CMK (cell line): Measurements from ENCODE around the gene EHMT2.
"Not testable (repeated sequence)": the region's sequence is repeated elsewhere in the genome, so short reads cannot be mapped to it uniquely, and the experiment has no call there.

Experiments
- DNase-seq: peaks from one replicate; pipeline ENCODE4 v3.0.0-alpha.2; 2010; ENCODE audit warnings: low read depth

Gene EHMT2

DNA sequence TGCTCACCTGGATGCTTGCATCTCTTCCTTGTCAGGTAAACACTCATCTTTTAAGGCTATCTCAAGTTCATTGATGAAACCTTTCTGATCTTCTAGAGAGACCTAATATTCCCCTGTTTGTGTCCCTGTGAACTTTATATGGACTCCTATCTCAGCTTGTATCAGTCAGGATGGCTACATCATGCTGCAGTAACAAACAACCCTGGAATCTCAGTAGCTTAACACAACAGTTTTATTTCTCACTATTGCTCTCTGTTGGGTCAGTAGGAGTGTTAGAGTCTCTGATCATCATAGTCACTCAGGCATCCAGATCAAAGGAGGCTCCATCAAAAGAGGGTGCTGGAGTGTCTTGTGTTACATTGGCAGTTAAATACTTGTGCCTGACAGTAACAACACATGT lies 17.9 kb upstream of the EHMT2 start:
- no peak for DNase-seq

DNA sequence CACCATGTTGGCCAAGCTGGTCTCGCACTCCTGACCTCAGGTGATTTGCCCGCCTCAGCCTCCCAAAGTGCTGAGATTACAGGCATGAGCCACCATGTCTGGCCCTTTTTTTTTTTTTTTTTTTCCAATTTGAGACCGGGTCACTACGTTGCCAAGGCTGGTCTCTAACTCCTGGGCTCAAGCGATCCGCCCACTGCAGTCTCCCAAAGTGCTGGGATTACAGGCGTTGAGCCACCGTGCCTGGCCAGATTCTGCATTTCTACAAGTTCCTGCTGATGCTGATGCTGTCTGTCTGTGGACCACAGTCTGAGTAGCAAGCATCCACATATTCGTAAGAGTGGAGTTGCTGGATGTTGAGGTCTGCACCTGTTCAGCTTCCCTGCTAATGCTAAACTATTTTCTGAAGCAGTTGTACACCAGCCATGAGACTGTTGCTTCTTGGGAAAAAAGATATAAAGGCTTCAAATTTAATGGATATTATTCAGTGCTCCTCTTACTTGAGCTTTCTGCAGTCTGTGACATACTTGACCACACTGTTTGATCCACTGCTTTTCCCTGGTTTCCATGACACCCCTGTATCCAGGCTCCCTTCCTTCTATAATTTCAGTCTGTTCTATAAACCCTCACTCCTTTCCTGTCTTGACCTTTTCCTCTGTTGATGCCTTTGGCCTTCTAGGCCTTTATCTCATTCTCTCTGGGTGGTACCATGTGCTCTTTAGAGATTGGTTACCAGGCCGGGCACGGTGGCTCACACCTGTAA lies 14.5 kb upstream of the EHMT2 start:
- DNase-seq, result no peak

DNA sequence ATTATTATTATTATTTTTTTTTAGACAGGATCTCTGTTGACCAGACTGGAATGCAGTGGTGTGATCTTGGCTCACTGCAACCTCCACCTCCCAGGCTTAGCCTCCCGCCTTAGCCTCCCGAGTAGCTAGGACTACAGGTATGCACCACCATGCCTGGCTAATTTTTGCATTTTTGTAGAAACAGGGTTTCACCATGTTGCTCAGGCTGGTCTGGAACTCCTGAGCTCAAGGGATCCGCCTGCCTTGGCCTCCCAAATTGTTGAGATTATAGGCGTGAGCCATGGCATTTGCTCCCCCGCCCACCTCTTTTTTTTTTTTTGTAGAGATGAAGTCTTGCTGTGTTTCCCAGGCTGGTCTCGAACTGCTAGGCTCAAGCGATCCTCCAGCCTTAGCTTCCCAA lies 11.8 kb upstream of the EHMT2 start:
- not testable (repeated sequence) for DNase-seq

DNA sequence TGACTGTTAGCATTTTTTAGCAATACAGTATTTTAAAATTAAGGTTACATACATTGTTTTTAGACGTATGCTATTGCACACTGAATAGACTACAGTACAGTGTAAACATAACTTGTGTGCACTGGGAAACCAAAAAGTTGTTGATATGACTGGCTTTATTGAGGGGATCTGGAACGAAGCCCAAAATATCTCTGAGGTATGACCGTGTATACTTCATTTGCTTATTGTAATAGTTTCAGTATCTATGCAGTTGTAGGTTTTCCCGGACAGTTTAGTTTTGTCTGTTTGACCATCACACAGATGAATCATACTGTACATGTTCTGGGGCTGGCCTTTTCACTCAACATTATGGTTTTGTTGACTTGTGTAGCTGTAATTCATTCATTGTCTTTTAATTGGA lies 11.3 kb upstream of the EHMT2 start:
- no peak for DNase-seq

DNA sequence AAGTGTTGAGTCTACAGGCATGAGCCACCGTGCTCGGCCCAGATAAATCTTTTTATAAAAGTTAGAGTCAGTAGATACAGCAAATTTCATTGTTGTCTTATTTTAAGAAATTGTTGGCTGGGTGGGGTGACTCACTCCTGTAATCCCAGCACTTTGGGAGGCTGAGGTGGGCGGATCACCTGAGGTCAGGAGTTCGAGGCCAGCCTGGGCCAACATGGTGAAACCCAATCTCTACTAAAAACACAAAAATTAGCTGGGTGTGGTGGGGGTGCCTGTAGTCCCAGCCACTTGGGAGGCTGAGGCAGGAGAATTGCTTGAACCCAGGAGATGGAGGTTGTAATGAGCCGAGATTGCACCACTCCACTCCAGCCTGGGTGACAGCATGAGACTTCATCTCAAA lies 10.8 kb upstream of the EHMT2 start:
- DNase-seq, result not testable (repeated sequence)

DNA sequence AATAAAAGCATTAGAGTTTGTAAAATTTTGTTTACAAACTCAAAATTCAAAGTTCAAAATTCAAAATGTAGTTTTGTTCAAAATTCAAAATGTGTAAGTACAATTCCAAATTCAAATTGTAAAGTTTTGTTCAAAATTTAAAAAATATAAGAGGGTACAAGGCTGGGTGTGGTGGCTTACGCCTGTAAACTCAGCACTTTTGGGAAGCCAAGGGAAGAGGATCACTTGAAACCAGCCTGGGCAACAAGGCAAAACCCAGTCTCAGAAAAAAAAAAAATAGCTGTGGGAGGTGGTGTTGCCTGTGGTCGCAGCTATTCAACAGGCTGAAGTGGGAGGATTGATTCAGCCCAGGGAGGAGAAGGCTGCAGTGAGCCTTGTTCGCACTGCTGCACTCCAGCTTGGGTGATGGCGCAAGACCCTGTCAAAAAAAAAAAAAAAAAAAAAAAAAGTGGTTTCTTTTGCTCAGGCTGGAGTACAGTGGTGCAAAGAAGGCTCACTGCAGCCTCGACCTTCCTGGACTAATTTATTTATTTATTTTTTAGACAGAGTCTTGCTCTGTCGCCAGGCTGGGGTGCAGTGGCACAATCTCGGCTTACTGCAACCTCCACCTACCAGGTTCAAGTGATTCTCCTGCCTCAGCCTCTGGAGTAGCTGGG lies 9.8 kb upstream of the EHMT2 start:
- DNase-seq, result no peak

DNA sequence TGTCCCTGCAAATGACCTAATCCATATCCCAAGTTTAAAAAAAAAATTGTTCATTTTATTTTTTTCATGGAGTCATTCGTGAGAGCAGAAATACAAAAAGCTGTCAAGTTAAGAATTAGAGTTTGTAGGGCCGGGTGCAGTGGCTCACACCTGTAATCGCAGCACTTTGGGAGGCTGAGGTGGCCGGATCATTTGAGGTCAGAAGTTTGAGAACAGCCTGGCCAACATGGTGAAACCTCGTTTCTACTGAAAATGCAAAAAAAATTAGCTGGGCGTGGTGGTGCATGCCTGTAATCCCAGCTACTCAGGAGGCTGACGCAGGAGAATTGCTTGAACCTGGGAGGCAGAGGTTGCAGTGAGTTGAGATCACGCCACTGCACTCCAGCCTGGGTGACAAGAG lies 9.2 kb upstream of the EHMT2 start:
- not testable (repeated sequence) for DNase-seq

DNA sequence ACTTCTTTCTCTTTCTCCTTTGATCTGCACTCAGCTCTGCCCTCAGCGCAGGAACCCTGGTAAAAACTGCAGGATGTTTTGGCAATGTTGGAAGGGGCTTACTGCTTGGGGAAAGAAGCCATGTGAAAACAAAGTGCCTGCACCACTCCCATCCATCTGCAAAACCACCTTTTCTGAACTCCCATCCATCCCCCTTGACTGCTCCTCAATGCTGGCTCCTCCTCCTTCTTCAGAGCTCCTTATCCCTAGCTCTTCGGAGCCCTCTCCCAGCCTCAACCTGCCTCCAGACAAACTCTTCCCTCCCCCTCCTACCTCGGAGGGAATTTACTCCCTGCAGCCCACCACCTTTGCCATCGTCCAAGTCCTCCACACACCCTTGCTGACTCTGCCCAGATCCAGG lies 8.6 kb upstream of the EHMT2 start:
- DNase-seq, result no peak

DNA sequence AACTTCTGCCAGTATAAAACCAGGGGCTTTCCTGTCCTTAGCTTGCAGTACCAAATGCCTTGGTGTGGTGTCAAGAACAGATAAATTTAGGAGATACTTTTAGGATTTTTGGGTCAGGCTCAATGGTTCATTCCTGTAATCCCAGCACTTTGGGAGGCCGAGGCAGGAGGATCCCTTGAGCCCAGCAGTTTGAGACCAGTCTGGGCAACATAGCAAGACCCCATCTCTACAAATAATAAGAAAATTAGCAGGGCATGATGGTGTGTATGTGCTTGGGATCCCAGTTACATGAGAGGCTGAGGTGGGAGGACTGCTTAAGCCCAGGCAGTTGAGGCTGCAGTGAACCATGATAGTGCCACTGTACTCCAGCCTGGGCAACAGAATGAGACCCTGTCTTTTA lies 7.5 kb upstream of the EHMT2 start:
- no peak for DNase-seq

DNA sequence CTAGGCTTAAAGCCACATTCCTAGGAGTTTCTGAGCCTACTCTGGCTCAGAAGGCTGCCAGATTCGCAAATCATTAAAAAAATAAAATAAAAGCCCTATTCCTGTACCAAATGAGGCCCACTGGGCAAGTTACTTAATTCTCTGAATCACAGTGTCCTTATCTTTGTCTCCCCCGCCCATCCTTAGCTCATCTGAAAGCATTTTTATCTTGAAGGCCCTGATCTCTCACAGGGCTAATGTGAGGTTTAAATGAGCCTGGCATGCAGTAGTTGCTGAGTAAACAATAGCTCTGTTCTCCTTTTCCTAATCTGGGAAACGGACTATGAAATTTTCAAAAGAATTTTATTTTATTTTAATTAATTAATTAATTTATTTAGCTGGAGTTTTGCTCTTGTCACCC lies 6.5 kb upstream of the EHMT2 start:
- no peak for DNase-seq

DNA sequence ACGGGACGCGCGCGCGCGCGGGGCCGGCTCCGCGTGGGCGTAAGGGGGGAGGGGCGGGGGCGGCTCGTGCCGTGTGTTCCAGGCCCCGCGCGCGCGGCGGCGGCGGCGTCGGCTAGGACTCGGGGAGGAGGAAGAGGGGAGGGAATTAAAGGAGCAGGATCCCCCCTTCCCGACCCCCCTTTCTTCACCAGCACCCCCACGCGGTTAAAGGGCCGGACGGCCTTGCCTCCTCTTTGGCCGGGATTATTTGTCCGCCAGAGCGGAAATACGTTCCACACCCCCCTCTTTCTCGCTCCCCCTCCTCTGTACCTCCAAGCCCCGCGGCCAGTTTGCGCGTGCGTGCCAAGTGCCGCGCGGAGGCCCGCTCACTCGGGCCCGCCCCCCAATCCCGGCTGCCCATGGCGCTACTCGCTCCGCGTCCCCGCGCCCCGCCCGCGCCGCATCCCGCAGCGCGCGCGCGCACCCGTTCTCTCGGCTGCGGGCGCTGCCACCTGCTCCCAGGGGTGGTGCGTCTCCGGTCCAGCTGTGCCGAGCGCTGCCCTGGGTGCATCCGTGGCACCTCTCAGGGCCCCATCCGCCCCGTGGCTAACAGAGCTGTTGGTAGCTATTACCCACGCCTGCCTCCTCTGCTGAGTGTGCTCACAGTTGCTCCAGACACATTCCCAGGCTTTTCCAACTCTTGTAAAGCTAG lies 4.6 kb upstream of the EHMT2 start, which contains the start of gene ZBTB12:
ZBTB12 (minus strand) TSS at position 134 of the 691 bp plus-strand sequence. CDS start 781 bp downstream, outside the sequence.
- DNase-seq, result peak; percentile 86

DNA sequence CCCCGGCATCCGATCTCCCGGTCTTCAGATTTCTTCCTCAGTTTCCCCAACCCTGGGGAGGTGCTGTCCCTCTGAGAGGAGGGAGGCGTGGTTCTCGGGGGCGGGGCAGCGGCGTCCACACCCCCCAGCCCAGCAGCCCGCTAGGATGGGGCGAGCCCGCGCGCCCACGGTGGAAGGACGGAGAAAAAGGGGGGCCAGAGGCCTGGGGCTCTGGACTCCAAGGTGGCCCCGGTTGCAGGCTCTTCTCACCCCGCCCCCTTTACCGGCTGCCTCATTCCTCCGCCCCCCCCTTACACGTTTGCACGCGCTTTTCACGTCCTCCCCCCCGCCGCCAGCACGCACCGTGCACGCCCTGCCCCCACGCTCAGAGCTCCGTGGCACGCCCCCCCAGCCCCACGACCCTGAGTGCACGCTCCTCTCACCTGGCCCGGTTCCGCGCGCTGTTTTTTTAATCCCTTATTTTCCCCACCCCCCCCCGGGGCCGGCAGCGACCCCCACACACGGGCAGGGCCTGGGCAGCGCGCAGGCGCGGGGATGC lies 4.0 kb upstream of the EHMT2 start:
- DNase-seq, result no peak

DNA sequence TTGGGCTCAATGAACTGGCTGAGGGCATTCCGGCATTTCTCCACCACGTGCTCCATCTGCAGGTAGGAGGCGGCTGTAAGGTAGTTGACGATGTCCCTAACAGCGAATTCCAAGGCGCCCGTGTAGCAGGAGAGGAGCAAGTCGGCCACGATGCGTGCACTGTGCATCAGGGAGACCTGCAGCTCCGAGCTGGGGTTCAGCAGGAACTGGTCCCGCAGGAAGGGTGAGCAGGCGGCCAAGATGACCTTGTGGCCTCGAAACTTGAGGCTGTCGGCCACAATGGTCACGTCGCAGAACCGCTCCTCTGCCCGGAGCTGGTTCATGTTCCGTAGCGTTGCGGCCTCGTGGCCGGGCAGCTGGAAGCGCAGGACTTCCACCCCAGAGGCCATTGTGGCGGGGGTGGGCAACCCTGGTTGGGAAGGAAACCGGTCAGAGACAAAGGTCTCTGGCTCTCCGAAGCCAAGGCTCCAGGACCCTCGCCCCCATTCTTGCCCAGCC lies 3.5 kb upstream of the EHMT2 start:
- no peak for DNase-seq

DNA sequence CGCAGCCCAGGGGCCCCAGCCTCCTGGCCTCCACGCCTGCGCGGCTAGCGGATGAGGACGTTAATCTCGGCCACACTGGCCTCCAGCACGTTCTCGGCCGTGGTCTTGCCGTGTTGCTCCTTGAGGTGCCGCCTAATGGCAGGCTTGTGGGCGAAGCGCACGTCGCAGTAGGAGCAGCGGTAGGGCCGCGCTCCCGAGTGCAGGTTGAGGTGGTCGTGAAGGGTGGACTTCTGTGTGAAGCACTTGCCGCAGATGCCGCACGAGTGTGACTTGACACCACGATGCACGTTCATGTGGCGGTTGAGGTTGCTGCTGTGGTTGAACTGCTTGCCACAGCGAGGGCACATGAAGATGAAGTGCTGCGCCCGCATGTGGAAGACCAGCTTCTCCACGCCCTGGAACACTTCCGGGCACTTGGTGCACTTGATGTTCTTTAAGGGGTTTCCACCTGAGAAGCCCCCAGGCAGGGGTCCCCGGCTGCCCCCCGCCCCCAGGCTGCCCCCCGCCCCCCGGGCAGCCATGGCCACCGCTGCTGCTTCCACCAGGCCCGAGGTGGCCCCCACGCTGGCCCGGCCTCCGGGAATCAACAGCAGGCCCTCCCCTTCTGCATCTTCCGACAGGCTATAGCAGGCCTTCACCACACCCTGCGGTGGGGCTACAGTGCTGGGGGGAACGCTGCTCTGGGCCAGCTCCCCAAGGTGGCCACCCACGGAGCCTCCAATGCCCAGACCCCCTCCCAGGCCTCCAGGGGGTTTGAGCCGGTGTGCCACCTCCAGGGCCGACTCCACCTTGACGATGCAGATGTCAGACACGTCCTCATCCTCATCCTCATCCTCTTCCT lies 2.6 kb upstream of the EHMT2 start:
- DNase-seq, result no peak

DNA sequence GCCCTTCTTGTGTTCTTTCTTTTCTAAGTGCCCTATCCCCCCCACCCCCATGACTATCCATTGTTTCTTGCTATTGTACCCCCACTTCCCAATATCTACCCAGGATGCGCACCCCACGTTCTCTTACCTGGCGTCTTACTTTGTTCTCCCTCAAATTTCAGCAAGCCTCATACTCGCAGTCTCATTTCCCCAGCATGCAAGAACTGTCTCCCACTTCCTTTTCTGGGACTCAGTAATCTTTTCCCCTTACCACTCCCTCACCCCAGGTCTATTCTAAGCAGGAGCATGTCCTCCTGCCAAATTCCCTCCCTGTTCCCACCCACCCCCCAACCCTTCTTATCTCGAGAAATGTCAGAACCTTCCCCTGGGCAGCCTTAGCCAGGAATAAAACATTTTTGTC lies 1.7 kb upstream of the EHMT2 start:
- DNase-seq, result no peak

DNA sequence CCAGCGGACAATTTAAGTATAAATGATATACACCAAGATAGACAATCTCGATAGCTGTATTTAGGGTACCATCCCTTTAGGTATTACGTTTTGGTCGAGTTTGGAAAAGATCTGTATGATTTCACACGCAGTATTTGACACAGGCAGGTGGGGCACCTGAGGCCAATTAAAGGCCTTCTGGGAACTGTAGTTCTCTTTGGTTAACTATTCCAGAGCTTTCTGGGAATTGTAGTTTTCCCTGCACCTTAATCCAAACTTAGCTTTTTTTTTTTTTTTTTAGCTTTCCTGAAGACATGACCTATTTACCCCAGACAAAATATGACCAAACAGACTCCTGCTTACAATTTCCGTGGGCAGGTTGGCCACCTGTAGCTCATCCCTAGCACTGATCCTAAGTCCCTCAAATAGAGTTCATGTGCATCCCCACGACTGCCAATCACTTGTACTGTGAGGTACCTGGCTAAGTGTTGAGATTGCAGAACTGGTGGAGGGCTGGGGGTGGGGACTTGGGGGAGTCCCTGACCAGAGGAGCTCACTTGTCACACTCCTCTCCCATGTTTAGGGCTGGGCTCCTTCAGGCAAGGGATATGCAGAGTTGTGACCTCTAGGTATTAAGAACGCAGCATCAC lies 999 bp upstream of the EHMT2 start:
- DNase-seq, result no peak

DNA sequence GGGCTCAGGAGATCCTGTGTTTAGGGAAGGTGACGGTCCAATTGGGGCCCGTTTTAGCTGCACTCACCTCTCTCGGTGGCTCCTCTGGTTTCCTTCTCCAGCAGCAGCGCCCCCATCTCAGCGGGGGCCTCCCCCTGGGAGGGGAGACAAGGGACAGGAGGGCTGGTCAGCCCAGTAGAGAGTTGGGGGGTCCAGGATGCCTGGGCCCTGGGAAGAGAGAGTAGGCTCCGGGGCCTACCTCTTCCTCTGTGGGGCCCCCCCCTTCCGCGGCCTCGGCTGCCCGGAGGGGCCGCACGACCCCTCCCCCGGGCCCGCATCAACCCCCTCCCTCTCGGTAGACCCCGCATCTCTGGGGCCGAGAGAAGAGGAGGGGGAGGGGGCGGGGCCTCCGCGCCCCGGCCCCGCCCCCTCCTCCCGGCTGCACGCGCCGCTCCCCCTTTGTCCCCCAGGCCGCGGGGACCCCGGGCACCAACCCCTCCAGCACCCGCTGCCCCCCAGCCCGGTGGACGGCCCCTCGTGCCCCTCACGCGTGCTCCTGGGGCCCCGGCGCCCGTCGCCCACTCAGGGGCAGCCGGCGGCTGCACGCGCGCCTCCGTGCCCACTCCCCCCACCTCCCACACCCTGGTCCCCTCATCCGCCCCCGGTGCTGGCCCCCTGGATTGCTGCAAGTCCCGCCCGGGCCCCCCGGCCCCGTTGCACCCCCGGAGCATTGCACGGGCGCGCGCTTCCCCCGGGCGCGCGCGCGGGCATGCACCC lies 464 bp downstream of the EHMT2 start:
- no peak for DNase-seq

DNA sequence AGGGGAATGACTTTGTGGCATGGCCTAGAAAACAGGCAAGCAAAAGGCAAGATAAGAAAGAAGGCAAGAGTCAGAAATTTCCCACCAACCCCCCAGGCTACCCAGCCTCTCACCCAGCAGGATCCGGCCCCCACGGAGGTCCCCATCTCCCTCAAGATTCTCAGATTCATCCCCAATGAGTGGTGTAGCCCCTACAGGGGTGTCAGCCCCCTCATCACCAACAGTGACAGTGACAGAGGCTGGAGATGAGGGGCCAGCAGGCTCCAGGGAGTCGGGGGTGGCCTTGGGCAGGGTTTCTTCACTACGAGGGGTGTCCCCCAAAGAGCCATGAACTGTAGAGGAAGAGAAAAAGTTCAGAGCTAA lies 1.0 kb downstream of the EHMT2 start:
- DNase-seq, result no peak

DNA sequence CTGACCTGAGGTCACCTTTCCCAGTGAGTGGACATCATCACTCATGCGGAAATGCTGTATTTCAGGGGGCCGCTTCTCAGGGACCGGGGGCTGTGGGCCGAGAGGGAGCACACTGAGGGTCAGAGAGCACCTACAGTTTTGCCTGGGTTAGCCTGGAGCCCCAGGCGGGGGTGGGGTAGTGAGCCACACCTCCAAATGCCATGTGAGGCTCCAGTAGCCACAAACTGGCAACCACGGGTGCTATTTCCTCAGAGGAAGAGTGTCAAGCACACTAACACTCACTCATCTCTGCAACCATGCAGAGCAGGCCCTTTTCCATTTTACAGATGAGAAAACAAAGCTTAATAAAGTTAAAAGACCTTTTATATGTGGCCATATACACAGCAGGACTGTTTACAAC lies 4.7 kb downstream of the EHMT2 start:
- DNase-seq, result no peak

DNA sequence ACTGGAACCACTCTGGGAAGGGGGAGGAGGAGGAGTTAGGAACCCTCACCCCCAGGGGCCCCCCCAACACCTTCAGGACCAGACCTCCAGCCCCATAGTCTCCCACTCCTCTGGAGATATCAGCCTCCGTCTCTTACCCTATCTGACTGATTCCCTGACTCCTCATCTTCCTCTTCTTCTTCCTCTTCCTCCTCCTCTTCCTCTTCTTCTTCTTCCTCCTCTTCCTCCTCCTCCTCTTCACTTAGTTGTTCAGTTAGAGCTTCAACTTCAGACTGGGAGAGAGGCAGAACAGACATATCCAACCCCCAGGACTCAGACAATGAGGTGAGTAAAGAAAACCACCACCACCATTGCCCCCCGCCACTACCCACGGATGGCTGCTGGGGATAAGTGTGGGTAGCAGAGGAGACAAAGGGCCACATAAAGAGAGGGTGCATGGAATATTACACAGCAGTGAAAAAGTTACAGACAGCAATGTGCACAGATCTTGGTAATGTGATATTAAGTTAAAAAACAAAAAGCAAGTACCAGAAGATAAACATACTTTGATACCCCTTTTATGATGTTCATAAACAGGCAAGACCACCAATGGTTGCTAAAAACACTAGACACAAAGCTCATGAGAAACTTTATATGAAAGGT lies 8.0 kb downstream of the EHMT2 start:
- no peak for DNase-seq
